ENCODE measurements around the gene CLCN5.
"Not testable (repeated sequence)": the region's sequence is repeated elsewhere in the genome, so short reads cannot be mapped to it uniquely, and the experiment has no call there.

Gene CLCN5

GRCh38 chrX:50003927-50004326 lies 81.5 kb downstream of the CLCN5 start:
- no peak for DNase-seq (ENCODE audit: low read depth)
- TF ChIP-seq MYC (IDR thresholded peaks at IDR 0.05; ENCODE audit: low read depth, low read length) (no peak), POLR2A (IDR thresholded peaks at IDR 0.05; ENCODE audit: extremely low read depth, insufficient read length) (no peak)
- TF ChIP-seq, protein P1, sequence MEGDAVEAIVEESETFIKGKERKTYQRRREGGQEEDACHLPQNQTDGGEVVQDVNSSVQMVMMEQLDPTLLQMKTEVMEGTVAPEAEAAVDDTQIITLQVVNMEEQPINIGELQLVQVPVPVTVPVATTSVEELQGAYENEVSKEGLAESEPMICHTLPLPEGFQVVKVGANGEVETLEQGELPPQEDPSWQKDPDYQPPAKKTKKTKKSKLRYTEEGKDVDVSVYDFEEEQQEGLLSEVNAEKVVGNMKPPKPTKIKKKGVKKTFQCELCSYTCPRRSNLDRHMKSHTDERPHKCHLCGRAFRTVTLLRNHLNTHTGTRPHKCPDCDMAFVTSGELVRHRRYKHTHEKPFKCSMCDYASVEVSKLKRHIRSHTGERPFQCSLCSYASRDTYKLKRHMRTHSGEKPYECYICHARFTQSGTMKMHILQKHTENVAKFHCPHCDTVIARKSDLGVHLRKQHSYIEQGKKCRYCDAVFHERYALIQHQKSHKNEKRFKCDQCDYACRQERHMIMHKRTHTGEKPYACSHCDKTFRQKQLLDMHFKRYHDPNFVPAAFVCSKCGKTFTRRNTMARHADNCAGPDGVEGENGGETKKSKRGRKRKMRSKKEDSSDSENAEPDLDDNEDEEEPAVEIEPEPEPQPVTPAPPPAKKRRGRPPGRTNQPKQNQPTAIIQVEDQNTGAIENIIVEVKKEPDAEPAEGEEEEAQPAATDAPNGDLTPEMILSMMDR (IDR thresholded peaks at IDR 0.05; ENCODE audit: low read depth, low read length): no peak
- TF ChIP-seq, protein P2, sequence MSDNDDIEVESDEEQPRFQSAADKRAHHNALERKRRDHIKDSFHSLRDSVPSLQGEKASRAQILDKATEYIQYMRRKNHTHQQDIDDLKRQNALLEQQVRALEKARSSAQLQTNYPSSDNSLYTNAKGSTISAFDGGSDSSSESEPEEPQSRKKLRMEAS (IDR thresholded peaks at IDR 0.05; ENCODE audit: low read depth, low read length): no peak
- H3K4me3 ChIP-seq (ENCODE audit: low read depth, low read length): no peak overlapping the region

- DNase-seq (ENCODE audit: low read depth); H3K4me3 ChIP-seq (ENCODE audit: low read depth, low read length): not testable (repeated sequence)
Observed at GRCh38 chrX:50025591-50025990, 103.2 kb downstream of the CLCN5 start.

GRCh38 chrX:50035126-50035525 lies 112.7 kb downstream of the CLCN5 start:
- no peak overlapping the region for H3K4me3 ChIP-seq (ENCODE audit: low read depth, low read length)
- no peak for TF ChIP-seq MYC (IDR thresholded peaks at IDR 0.05; ENCODE audit: low read depth, low read length)
- TF ChIP-seq POLR2A (IDR thresholded peaks at IDR 0.05; ENCODE audit: extremely low read depth, insufficient read length): no peak
- TF ChIP-seq, protein P1 (IDR thresholded peaks at IDR 0.05; ENCODE audit: low read depth, low read length): no peak
- no peak for DNase-seq (ENCODE audit: low read depth)

DNA sequence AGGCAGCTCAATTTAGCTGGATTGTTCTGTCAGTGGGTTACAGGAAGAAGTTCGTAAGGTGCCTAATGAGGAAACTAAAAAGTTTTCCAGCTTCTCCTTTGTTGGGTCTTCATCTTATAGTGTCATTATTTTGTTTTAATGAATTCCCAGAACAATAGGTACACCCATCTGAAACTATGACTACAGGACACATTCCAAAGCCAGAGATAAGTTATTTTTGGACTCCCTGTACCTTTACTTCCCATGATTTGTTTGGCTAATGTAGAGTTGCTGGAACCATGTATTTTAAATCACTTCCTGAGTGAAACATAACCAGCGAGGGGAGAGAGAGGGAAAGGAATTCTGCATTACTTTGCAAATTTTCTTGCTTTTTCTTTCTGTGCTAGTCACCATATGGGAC lies 114.0 kb downstream of the CLCN5 start:
- TF ChIP-seq, protein P1 (IDR thresholded peaks at IDR 0.05; ENCODE audit: low read depth, low read length): no peak
- TF ChIP-seq MYC (IDR thresholded peaks at IDR 0.05; ENCODE audit: low read depth, low read length) (no peak), POLR2A (IDR thresholded peaks at IDR 0.05; ENCODE audit: extremely low read depth, insufficient read length) (no peak)
- TF ChIP-seq, protein P2 (IDR thresholded peaks at IDR 0.05; ENCODE audit: low read depth, low read length): no peak
- DNase-seq (ENCODE audit: low read depth): no peak
- no peak overlapping the region for H3K4me3 ChIP-seq (ENCODE audit: low read depth, low read length)

DNA sequence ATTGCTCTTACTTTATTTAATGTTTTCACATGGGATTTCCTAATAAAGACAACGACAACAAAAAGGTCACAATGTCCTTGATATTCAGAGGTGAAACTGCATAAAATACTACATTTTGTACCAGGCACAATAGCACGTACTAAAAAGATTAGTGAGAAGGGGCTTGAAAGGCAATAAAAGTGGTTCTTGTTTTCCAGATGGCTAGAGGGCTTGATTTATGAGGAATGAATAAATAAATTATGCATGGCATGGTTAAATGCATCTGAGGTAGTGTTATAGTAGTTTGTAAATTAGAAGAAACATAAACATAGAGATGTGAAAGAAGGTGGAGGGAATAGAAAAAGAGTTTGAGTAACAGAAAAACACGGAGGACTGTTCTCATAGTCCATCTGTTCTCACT lies 123.4 kb downstream of the CLCN5 start:
- H3K4me3 ChIP-seq (ENCODE audit: low read depth, low read length): no peak overlapping the region
- TF ChIP-seq, protein P1 (IDR thresholded peaks at IDR 0.05; ENCODE audit: low read depth, low read length): no peak
- TF ChIP-seq POLR2A (IDR thresholded peaks at IDR 0.05; ENCODE audit: extremely low read depth, insufficient read length) (no peak), MYC (IDR thresholded peaks at IDR 0.05; ENCODE audit: low read depth, low read length) (no peak)
- TF ChIP-seq, protein P2 (IDR thresholded peaks at IDR 0.05; ENCODE audit: low read depth, low read length): no peak
- no peak for DNase-seq (ENCODE audit: low read depth)

GRCh38 chrX:50049228-50049627 lies 126.8 kb downstream of the CLCN5 start:
- no peak overlapping the region for H3K4me3 ChIP-seq (ENCODE audit: low read depth, low read length)
- DNase-seq (ENCODE audit: low read depth): no peak
- TF ChIP-seq POLR2A (IDR thresholded peaks at IDR 0.05; ENCODE audit: extremely low read depth, insufficient read length): no peak
- TF ChIP-seq, protein P2 (IDR thresholded peaks at IDR 0.05; ENCODE audit: low read depth, low read length): no peak
- TF ChIP-seq, protein P1 (IDR thresholded peaks at IDR 0.05; ENCODE audit: low read depth, low read length): no peak
- no peak for TF ChIP-seq MYC (IDR thresholded peaks at IDR 0.05; ENCODE audit: low read depth, low read length)

All from NB4 (cell line).